ENCODE data around the gene TNFRSF13B. TPM values are rescaled to one million over a fixed set of nuclear protein-coding genes. Genes with fewer than 3 reads are reported as not detected.
A peak's percentile ranks its signal among the peaks of the same experiment; 100 is the strongest.

Gene TNFRSF13B
- total and polyA plus RNA-seq, 2 donors from 2014 or later: 1.4 TPM; not detected in 1

GRCh38 chr17:16995930-16996329, 24.0 kb upstream of the TNFRSF13B start:
- Histone ChIP-seq H3K4me1 (ENCODE audit: control insufficient read depth in 2 of 3, insufficient read depth in 2 of 3, low read depth in 1 of 3, low read length in 3 of 3) (no peaks in the 10 kb centered on the region), H3K4me3 (ENCODE audit: low read length in 3 of 3) (no peak overlapping the region), H3K9me3 (ENCODE audit: control insufficient read depth in 2 of 3, insufficient read depth in 1 of 3, low read length in 3 of 3) (no peaks in the 10 kb centered on the region), H3K9ac (ENCODE audit: low read length in 3 of 3) (no peak overlapping the region), H3K36me3 (ENCODE audit: control insufficient read depth in 2 of 3, insufficient read depth in 3 of 3, low read length in 3 of 3) (no peaks in the 10 kb centered on the region), H3K27me3 (ENCODE audit: control insufficient read depth, insufficient read depth, low read length) (no peaks in the 10 kb centered on the region), H3K27ac (ENCODE audit: low read depth in 2 of 2, low read length in 2 of 2) (no peak overlapping the region)
- FAIRE-seq: no peak
- peak in 1 of 5 donors; percentile 39 for DNase-seq
- intact Hi-C loops (cut with DNase I): no loop called here
- TF ChIP-seq, protein P1, sequence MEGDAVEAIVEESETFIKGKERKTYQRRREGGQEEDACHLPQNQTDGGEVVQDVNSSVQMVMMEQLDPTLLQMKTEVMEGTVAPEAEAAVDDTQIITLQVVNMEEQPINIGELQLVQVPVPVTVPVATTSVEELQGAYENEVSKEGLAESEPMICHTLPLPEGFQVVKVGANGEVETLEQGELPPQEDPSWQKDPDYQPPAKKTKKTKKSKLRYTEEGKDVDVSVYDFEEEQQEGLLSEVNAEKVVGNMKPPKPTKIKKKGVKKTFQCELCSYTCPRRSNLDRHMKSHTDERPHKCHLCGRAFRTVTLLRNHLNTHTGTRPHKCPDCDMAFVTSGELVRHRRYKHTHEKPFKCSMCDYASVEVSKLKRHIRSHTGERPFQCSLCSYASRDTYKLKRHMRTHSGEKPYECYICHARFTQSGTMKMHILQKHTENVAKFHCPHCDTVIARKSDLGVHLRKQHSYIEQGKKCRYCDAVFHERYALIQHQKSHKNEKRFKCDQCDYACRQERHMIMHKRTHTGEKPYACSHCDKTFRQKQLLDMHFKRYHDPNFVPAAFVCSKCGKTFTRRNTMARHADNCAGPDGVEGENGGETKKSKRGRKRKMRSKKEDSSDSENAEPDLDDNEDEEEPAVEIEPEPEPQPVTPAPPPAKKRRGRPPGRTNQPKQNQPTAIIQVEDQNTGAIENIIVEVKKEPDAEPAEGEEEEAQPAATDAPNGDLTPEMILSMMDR (IDR thresholded peaks at IDR 0.05; ENCODE audit: borderline replicate concordance, extremely low read depth, insufficient read depth): no peak

DNA sequence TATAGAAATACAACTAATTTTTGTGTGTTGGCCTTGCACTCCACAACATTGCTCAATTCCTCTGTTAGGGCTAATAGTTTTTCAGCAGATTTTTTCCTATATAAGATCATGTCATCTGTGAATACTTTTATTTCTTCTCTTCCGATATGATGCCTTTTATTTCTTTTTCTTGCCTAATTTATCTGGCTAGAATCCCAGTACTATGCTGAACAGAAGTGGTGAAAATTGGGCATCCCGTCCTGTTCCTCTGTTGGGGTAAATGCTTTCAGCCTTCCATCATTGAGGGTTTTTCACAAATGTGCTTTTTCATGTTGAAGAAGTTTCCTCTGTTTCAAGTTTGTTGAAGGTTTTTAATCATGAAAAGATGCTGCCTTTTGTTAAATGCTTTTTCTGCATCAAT, 22.7 kb upstream of the TNFRSF13B start:
- H3K27ac ChIP-seq (ENCODE audit: low read depth in 2 of 2, low read length in 2 of 2): no peak overlapping the region
- H3K36me3 ChIP-seq (ENCODE audit: control insufficient read depth in 2 of 3, insufficient read depth in 3 of 3, low read length in 3 of 3): no peaks in the 10 kb centered on the region
- TF ChIP-seq, protein P1 (IDR thresholded peaks at IDR 0.05; ENCODE audit: borderline replicate concordance, extremely low read depth, insufficient read depth): no peak
- DNase-seq: no peak
- H3K4me1 ChIP-seq (ENCODE audit: control insufficient read depth in 2 of 3, insufficient read depth in 2 of 3, low read depth in 1 of 3, low read length in 3 of 3): no peaks in the 10 kb centered on the region
- H3K9ac ChIP-seq (ENCODE audit: low read length in 3 of 3): no peak overlapping the region
- no peak overlapping the region for H3K4me3 ChIP-seq (ENCODE audit: low read length in 3 of 3)
- intact Hi-C loops (cut with DNase I): no loop called here
- no peaks in the 10 kb centered on the region for H3K9me3 ChIP-seq (ENCODE audit: control insufficient read depth in 2 of 3, insufficient read depth in 1 of 3, low read length in 3 of 3)
- no peak for FAIRE-seq
- H3K27me3 ChIP-seq (ENCODE audit: control insufficient read depth, insufficient read depth, low read length): no peaks in the 10 kb centered on the region

- H3K36me3 ChIP-seq (ENCODE audit: control insufficient read depth in 2 of 3, insufficient read depth in 3 of 3, low read length in 3 of 3): no peaks in the 10 kb centered on the region
- peak; percentile 76 to 92 (median 85) for DNase-seq
- TF ChIP-seq, protein P1 (IDR thresholded peaks at IDR 0.05; ENCODE audit: borderline replicate concordance, extremely low read depth, insufficient read depth): peak; percentile 76
- no peak overlapping the region for H3K4me3 ChIP-seq (ENCODE audit: low read length in 3 of 3)
- H3K4me1 ChIP-seq (ENCODE audit: control insufficient read depth in 2 of 3, insufficient read depth in 2 of 3, low read depth in 1 of 3, low read length in 3 of 3): peaks cover 0 to 3% (median 0%) of the 10 kb centered on the region in 3 donors
- intact Hi-C loops (cut with DNase I): no loop called here
- no peaks in the 10 kb centered on the region for H3K9me3 ChIP-seq (ENCODE audit: control insufficient read depth in 2 of 3, insufficient read depth in 1 of 3, low read length in 3 of 3)
- no peak overlapping the region for H3K9ac ChIP-seq (ENCODE audit: low read length in 3 of 3)
- H3K27me3 ChIP-seq (ENCODE audit: control insufficient read depth, insufficient read depth, low read length): no peaks in the 10 kb centered on the region
- no peak overlapping the region for H3K27ac ChIP-seq (ENCODE audit: low read depth in 2 of 2, low read length in 2 of 2)
- FAIRE-seq: no peak
Observed at GRCh38 chr17:16991349-16992009, 19.6 kb upstream of the TNFRSF13B start.
